NCI-H1694 treated with DMSO at 0.1 percent for 48 hours (cell line): Measurements from ENCODE around the gene UGT1A7.
"Not testable (repeated sequence)": the region's sequence is repeated elsewhere in the genome, so short reads cannot be mapped to it uniquely, and the experiment has no call there.

ENCODE experiments used
- DNase-seq: peaks from one replicate; lab custom pipeline; 2025; lab: John Stamatoyannopoulos, UW

The UGT1A7 gene

DNA sequence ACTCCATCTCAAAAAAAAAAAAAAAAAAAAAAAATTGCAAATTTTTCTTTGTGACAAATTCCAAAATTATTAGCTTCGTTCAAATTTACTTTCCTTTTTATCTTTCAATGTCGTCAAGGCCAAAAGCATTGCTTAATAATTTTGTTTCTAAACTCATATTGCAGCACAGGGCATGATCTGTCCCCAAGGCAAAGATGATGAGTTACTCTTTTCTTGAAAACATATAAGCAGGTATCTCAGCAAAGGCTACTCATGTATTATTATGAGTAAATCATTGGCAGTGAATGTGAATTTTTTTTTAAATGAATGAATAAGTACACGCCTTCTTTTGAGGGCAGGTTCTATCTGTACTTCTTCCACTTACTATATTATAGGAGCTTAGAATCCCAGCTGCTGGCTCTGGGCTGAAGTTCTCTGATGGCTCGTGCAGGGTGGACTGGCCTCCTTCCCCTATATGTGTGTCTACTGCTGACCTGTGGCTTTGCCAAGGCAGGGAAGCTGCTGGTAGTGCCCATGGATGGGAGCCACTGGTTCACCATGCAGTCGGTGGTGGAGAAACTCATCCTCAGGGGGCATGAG is at the start of gene UGT1A7:
UGT1A7 (plus strand) TSS at position 381 of the 579 bp plus-strand sequence; CDS start at position 418, 37 bp downstream.
- DNase-seq, result no peak

DNA sequence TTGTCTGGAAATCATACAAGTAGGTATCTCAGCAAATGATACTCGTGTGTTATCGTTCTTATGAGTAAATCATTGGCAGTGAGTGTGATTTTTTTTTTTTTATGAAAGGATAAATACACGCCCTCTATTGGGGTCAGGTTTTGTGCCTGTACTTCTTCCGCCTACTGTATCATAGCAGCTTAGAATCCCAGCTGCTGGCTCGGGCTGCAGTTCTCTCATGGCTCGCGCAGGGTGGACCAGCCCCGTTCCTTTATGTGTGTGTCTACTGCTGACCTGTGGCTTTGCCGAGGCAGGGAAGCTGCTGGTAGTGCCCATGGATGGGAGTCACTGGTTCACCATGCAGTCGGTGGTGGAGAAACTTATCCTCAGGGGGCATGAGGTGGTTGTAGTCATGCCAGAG is 45.4 kb upstream of the UGT1A7 start, which contains the start of gene UGT1A10:
UGT1A10 (plus strand) TSS at position 143 of the 400 bp plus-strand sequence; CDS start at position 218, 75 bp downstream.
- DNase-seq, result not testable (repeated sequence)

DNA sequence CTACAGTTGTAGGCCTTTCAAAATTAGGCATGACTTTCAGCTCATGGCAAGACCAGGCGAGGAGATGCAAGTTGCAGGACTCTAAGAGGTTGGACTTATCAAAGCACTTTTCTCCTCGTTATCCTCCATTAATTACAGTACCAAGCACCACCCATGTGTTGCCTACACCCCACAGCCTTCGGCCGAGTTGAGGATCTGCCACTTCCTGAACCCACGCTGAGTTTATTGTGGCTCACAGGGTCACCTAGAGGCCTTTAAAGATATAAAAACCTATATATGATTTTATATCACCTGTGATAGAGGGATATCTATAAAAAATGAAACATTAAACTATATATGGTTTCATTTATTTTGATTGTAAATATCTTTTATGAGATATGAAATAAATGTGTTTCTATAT is 42.9 kb upstream of the UGT1A7 start:
- no peak for DNase-seq

DNA sequence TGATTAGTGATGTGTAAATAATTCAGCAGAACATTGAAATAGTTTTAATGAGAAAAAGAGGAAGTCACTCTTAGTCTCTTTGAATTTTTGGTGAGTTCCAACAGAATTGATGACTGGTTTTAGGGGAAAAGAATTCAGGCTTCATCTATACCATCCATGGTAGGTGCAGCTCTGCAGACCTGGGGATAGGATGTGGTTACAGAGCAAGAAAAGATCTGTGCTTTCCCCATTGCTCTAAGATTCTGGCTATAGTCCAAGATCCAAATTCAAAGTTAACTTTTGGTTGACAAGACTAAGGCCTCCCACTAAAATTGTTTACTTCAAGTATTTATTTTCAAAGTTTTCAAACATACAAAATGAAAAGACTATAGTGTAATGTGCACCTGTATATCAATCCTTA is 41.8 kb upstream of the UGT1A7 start:
- no peak for DNase-seq

DNA sequence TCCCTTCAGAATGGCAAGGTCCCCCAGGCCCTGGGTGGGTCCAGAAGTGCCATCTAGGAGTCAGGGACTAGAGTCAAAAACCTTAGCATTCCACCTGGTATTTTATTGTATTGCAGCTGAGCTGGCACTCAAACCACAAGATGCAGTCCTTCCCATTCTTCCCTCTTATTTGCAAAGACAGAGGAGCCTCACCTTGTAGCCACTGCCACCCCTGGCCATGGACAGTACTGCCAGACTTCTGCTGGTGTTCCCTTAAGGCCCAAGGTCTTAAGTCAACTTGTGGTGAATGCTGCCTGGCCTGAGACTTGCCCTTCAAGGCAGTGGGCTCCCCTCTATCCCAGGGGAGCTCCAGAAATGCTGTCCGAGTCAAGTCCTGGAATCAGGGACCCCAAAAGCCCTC is 38.6 kb upstream of the UGT1A7 start:
- DNase-seq, result no peak

DNA sequence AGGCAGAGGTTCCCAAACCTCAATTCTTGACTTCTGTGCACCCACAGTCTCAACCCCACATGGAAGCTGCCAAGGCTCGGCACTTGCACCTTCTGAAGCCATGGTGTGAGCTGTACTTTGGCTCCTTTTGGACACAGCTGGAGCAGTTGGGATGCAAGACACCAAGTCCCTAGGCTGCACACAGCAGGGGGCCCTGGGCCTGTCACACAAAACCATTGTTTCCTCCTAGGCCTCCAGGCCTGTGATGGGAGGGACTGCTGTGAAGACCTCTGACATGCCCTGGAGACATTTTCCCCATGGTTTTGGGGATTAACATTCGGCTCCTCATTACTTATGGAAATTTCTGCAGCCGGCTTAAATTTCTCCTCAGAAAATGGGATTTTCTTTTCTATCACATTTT is 35.7 kb upstream of the UGT1A7 start:
- not testable (repeated sequence) for DNase-seq

DNA sequence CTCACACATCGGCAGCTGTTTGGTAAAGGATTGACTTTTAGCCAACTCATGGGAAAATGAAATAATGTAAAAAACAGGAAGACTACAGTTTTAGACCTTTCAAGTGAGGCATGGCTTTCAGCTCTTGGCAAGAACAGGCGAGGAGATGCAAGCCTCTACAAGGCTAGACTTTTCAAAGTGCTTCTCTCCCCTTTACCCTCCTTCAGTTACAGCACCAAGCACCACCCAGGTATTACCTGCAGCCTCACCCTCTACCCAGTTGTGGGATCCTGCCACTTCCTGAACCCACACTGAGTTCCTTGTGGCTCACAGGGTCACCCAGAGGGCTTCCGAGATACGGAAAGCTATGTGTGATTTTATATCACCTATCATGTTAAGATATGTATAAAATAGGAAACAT is 30.7 kb upstream of the UGT1A7 start:
- no peak for DNase-seq

DNA sequence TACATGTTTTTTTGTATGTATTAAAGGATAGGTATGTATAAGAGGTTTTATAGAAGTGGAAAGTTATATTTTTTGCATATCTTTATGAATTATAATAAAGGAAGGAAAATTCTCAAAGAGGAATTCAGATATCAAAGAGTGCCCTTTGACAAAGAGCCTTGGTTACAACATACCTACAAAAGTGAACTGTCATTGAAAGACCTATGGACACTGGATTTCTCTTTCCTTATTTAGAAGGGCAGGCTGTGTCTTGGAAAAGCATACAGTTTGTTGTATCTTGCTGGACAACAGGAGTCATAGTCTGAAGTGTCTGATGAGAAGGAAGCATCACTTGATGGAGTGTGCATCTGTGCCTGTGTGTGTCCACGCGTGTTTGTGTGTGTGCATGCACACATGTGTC is 30.3 kb upstream of the UGT1A7 start:
- DNase-seq, result no peak

DNA sequence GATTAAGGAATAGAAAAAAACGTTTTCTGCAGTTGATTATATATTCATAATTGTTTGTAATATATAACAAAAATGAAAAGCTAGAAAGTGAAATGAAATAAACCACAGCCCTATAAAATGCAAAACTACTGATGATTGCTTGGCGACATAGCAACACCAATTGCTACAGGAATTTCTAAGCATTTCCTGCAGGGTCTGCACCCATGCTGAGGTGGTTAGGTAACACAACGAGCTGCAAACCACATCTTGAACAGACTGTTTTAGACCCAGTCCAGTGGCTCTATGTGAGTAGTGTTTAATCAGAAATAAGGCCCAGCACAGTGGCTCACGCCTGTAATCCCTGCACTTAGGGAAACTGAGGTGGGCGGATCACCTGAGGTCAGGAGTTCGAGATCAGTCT is 27.2 kb upstream of the UGT1A7 start:
- no peak for DNase-seq

DNA sequence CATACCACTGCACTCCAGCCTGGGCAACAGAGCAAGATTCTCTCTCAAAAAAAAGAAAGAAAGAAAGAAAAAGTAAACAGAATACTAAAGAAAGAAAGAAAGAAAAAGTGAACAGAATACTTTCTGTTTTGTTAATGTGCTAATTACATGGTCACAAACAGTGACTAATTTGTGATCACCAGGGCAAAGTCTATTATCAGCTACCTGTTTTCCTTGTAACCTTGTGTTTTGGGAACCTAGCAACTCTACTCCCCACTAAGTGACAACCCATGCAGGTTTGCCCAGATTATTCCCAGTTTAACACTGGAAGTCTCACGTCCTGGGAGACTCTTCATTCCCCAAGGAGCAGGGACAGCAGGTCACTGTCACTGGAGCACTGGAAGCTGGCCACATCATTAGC is 26.7 kb upstream of the UGT1A7 start:
- no peak for DNase-seq

DNA sequence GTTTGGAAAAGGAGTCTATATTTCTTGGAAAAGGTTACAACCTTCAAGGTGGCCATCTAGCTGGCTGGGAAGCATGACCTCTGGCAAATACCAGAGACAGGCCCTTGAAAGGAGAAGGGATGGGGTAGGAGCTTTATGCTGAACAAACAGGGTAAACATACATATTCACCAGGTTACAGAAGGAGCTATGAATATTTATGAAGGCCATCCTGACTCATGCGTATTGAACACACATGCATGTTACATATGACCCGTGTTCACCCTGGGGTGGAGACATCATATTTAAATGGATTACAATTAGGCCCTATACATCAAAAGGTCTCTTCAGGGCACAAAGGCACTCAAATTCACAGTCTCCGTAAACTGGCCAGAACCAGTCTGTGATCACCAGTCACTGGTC is 25.8 kb upstream of the UGT1A7 start:
- not testable (repeated sequence) for DNase-seq

DNA sequence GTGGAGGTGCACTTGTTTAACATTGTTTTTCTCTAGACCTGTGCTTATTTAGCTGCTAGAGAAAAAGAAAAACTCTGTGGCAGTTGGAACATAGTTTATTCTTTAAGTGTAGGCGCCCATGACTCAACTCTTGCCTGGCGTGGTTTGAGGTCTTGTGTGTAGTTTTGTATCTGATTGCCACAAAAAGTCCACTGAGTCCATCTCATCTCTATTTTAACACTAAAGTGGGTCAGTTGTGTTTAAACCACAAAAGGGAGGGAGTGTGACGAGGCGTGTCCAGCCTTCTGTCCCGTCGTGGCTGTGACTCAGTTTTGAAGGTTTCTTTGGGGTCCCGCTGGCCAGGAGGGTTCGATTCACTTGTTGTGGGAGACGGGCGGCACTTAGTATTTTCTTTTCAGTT is 25.3 kb upstream of the UGT1A7 start:
- DNase-seq, result no peak

DNA sequence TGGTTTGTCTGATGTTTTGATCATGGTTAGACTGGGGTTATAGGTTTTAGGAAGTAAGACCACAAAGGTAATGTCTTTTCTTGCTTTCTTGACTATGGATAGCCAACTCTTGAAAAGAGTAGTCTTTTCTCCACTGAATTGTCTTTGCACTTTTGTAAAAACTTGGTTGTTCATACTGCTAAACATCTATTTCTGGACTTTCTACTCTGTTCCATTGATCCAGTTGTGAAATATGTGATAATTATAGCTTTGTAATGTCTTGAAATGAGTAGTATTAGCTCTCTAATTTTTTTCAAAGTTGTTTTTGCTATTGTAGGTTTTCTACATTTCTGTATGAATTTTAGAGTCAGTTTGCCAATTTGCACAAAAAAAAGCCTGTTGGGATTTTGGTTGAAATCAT is 23.1 kb upstream of the UGT1A7 start:
- DNase-seq, result no peak

DNA sequence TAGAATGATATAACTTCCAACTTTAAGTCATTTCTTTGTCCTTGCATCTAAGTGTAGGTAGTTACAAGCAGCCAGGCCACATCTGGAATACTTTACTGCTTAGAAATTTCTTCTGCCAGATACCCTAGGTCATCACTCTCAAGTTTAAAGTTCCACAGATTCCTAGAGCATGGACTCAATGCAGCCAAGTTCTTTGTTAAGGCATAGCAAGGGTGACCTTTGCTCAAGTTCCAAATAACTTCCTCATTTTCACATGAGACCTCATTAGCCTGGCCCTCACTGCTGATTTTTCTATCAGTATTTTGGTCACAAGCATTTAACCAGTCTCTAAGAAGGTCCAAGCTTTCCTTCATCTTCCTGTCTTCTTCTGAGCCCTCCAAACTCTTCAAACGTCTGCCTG is 17.8 kb upstream of the UGT1A7 start:
- DNase-seq, result no peak

DNA sequence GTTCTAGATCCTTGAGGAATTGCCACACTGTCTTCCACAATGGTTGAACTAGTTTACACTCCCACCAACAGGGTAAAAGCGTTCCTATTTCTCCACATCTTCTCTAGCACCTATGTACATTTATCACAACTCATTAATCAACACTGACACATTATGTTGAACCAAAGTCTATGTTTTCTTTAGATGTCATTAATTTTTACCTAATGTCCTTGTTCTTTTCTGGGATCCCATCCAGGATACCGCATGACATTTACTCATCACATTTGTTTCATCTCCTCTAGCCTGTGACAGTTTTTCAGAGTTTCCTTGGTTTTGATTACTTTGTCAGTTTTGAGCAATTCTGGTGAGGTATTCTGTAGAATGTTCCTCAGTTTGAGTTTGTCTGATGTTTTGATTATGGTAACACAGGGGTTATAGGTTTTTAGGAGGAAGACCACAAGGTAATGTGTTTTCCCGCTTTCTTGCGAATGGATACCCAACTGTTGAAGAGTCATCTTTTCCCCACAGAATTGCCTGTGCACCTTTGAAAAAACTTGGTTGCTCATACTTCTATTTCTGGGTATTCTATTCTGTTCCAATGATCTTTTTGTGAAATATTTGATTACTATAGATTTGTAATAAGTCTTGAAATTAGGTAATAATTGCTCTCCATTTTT is 13.0 kb upstream of the UGT1A7 start:
- DNase-seq, result no peak

DNA sequence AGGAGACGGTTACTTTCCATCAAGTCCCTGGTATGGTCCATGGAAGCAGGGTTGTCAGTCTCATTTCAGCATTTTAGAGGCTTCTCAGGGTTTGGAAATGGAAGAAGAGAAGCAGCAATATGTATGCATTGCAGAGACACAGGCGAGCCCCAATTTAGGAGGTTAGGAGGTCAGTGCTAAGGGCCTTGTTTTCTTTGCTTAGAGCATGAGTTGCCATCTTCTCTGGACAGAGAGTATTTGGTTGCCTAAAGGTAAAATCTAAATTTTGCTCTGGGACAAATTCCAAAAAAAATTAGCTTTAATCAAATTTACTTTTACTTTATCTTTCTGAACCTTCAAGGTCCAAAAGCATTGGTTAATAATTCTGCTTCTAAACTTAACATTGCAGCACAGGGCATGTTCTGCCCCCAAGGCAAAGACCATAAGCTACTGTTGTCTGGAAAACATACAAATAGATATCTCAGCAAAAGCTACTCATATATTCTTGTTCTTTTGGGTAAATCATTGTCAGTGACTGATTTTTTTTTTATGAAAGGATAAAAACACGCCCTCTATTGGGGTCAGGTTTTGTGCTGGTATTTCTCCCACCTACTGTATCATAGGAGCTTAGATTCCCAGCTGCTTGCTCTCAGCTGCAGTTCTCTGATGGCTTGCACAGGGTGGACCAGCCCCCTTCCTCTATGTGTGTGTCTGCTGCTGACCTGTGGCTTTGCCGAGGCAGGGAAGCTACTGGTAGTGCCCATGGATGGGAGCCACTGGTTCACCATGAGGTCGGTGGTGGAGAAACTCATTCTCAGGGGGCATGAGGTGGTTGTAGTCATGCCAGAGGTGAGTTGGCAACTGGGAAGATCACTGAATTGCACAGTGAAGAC is 10.2 kb upstream of the UGT1A7 start, which contains the start of gene UGT1A9:
UGT1A9 (plus strand) TSS at position 609 of the 872 bp plus-strand sequence; CDS start at position 646, 37 bp downstream.
- no peak for DNase-seq

DNA sequence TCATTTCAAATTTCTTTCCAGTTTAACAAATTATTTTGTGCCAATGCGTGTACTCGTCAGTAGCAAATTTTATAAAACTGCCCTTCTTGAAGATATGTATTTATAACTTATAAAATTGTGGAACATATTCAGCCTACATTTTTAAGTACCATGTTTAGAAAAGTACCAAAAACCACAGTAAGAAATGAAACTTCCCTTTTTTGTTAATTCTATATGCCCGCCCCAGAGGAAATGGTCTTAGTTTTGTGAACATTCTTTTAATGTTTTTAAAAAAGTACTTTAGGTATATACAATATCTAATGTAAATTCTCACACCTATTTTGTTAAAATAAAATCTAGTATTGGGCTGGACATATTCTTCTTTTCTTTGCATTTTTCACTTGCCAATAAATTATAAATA is 8.8 kb upstream of the UGT1A7 start:
- no peak for DNase-seq

DNA sequence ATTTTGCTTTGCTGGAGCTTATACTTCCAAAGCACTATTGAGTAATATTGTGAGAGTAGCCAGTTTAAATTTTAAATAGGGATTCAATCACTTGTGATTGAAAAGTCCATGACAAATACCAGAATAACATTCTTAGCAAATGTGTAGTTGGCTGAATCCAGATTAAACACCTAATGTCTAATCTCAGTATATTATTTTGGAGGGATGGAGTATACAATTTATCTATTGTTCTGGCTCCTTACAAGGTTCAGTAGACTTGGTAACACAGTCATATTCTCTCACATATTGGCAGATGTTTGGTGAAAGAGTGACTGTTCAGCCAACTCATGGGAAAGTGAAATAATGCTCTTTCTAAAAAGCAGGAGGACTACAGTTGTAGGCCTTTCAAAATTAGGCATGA is 7.8 kb upstream of the UGT1A7 start:
- no peak for DNase-seq

DNA sequence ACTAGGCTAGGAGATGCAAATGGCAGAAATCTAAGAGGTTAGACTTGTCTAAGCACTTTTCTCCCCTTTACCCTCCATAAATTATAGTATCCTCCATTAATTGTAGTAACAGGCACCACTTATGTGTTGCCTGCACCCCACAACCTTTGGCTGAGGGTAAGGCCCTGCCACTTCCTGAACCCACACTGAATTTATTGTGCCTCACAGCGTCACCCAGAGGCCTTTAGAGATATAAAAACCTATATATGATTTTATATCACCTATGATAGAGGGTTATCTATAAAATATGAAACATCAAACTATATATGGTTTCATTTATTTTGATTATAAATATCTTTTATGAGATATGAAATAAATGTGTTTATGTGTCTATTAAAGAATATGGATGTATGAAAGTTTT is 7.4 kb upstream of the UGT1A7 start:
- no peak for DNase-seq

DNA sequence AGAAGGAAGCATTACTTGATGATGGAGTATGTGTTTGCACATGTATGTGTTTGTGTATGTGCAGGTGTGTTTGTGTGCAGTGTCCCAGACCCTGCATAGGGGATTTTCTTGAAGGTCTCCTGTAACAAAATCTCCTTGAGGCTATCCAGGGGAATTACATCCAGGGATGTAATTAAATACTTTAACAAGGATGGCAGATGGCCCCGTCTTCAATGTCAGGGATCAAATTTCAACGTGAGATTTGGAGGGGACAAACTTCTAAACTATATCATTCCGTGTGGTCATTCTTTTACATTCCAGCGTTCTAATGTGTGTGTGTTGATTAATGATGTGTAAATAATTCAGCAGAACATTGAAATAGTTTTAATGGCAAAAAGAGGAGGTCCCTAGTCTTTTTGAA is 6.7 kb upstream of the UGT1A7 start:
- DNase-seq, result no peak

DNA sequence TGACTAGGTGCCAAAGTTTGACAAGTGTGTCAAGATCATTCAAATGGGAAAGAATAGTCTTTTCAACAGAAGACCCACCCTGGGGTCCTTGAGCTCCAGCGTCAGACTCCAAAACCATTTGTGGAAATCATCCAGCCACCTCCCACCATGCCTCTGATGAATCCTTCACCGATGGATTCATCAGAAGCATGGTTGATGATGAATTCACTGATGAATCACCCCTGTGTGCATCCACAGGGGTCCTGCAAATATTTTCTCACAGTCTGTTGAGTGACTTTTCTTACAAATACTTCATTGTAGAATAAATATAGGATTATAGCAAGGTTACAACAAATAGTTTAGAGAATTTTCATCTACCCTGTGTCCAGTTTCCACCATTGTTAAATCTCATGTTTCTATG is 5.7 kb upstream of the UGT1A7 start:
- DNase-seq, result no peak

DNA sequence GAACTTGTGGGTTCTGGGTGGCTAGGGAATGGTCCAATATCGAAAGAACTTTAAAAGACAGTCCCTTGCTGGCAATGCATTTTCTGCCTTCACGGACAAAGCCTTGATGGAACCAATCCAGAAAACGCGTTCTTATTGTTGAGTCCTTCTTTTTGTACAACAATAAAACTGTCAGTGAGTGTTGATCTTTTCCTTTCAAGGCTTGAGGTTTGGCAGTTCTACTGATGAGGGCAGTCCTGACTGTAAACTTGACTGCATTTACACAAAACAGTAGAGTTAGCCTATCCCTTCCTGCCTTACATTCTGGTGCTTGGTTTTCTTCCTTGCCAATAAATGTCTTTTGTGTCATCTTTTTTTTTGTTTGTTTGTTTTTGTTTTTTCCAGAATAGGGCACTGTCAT is 2.5 kb upstream of the UGT1A7 start:
- DNase-seq, result no peak
